Stomach (tissue), 9 donors: ENCODE measurements around the gene RBM39. TPM values are rescaled to one million over a fixed set of nuclear protein-coding genes. Genes with fewer than 3 reads are reported as not detected.
"Not testable (repeated sequence)": the region's sequence is repeated elsewhere in the genome, so short reads cannot be mapped to it uniquely, and the experiment has no call there.

Experiments
- DNase-seq, 2 donors: peaks; one replicate each; pipeline versions ENCODE4 v3.0.0 to v3.0.0-alpha.2; 2013 to 2019
- H3K27ac ChIP-seq, 5 donors: fragments of 200-600 bp in 4 of 5; sonication (generic) in 4 of 5; one replicate each; pipeline ENCODE4 v1.5.1; 2013 to 2019; ENCODE audit warnings: mild to moderate bottlenecking in 1 of 5, moderate library complexity in 1 of 5
- H3K27me3 ChIP-seq, 3 donors: fragments of 200-600 bp; sonication (generic); one replicate each; pipeline ENCODE4 v1.5.1; 2017 to 2019; ENCODE audit warnings: mixed run types in 1 of 3
- H3K36me3 ChIP-seq, 4 donors: fragments of 200-600 bp; sonication (generic); 1 replicate in 3 of 4; 2 replicates in 1 of 4; pipeline ENCODE4 v1.5.1; 2016 to 2019
- H3K4me1 ChIP-seq, 4 donors: fragments of 200-600 bp; sonication (generic); one replicate each; pipeline ENCODE4 v1.5.1; 2016 to 2019
- H3K4me3 ChIP-seq, 4 donors: fragments of 200-600 bp; sonication (generic) in 3 of 4; one replicate each; pipeline ENCODE4 v1.5.1; 2016 to 2019; ENCODE audit warnings: mild to moderate bottlenecking in 1 of 4
- H3K9me3 ChIP-seq, 4 donors: fragments of 200-600 bp; sonication (generic); one replicate each; pipeline ENCODE4 v1.5.1; 2016 to 2019
- CTCF ChIP-seq, 7 experiments: fragments of 450-650 bp in 4 of 7; fragments of 200-600 bp in 3 of 7; sonication (generic) in 3 of 7; IDR thresholded peaks; one replicate each; pipeline ENCODE4 v1.5.1; 2016 to 2019; ENCODE audit warnings: antibody characterized with exemption in 7 of 7, control low read depth in 2 of 7, mild to moderate bottlenecking in 1 of 7
- EP300 ChIP-seq: sonication (generic); formaldehyde crosslinking; IDR thresholded peaks from one replicate; pipeline ENCODE4 v1.6.1; 2017; ENCODE audit warnings: antibody characterized with exemption
- POLR2A ChIP-seq, 4 donors: fragments of 450-650 bp; IDR thresholded peaks; one replicate each; pipeline ENCODE4 v1.6.1; 2016; ENCODE audit warnings: antibody characterized with exemption in 4 of 4, control low read depth in 2 of 4, mild to moderate bottlenecking in 1 of 4, moderate library complexity in 1 of 4
- POLR2AphosphoS5 ChIP-seq, 3 donors: sonication (generic); formaldehyde crosslinking; IDR thresholded peaks; one replicate each; pipeline ENCODE4 v1.6.1; 2016; ENCODE audit warnings: antibody characterized with exemption in 3 of 3
- WGBS, 5 donors: extraction: QIAGEN DNeasy Blood & Tissue Kit in 3 of 5; methylation state at CpG; one replicate each; pipeline versions ENCODE4 v1.1.5 to v1.1.7; 2013 to 2018; 5-methylcytosine and 5-hydroxymethylcytosine counted together
- intact Hi-C: fragments of 100-400 bp; cut with DNase I; formaldehyde crosslinking; loops from one replicate; pipeline ENCODE4 v1.15.1; 2023; ENCODE audit warnings: low total_unique reads
- polyA plus RNA-seq, 3 donors: library from polyadenylated mRNA; stranded (reverse); fragments of 200-250 nt; gene quantifications; one replicate each; pipeline ENCODE4 v1.2.3, GENCODE V29; 2013
- total RNA-seq, 5 donors: library from RNA; depleted of rRNA; stranded (reverse); fragments of >200 nt; gene quantifications; one replicate each; pipeline versions ENCODE4 v1.1.0 to v1.2.3, GENCODE V29; 2014 to 2016
- donor health status: healthy with polysubstance abuse.
- donor health status: Bipolar disorder and iron deficiency.
- donor health status: healthy.

The RBM39 gene
- total and polyA plus RNA-seq, 8 donors: 93.3 to 770 (median 396) TPM

- Histone ChIP-seq H3K27ac (peak overlapping the region in 1 of 5 donors; percentile 9), H3K36me3 (peaks cover 73 to 100% (median 100%) of the 10 kb centered on the region in 4 donors)
Measured at GRCh38 chr20:35710884-35711587, 31.0 kb downstream of the RBM39 start.

GRCh38 chr20:35710039-35710438 is 32.0 kb downstream of the RBM39 start:
- Histone ChIP-seq H3K27me3 (no peaks in the 10 kb centered on the region), H3K4me1 (peaks cover 0 to 61% (median 30%) of the 10 kb centered on the region in 4 donors), H3K4me3 (no peak overlapping the region), H3K36me3 (peaks cover 73 to 100% (median 100%) of the 10 kb centered on the region in 4 donors), H3K9me3 (no peaks in the 10 kb centered on the region), H3K27ac (no peak overlapping the region)
- no peak for TF ChIP-seq EP300
- TF ChIP-seq POLR2A (IDR thresholded peaks at IDR 0.05): no peak
- intact Hi-C loops: no loop called here
- DNase-seq: no peak

More at GRCh38 chr20:35710884-35711587, 31.0 kb downstream of the RBM39 start:
- WGBS, 5 donors: 35 to 52% (median 47%) methylated on average over 6 of the region's 6 CpGs
- Histone ChIP-seq H3K4me3 (no peak overlapping the region), H3K27me3 (no peaks in the 10 kb centered on the region), H3K9me3 (no peaks in the 10 kb centered on the region), H3K4me1 (peaks cover 0 to 63% (median 29%) of the 10 kb centered on the region in 4 donors)
- DNase-seq: no peak
- intact Hi-C loops: no loop called here
- TF ChIP-seq POLR2AphosphoS5 (IDR thresholded peaks at IDR 0.05) (no peak), POLR2A (IDR thresholded peaks at IDR 0.05) (no peak), EP300 (no peak), CTCF (IDR thresholded peaks at IDR 0.05) (no peak)

DNA sequence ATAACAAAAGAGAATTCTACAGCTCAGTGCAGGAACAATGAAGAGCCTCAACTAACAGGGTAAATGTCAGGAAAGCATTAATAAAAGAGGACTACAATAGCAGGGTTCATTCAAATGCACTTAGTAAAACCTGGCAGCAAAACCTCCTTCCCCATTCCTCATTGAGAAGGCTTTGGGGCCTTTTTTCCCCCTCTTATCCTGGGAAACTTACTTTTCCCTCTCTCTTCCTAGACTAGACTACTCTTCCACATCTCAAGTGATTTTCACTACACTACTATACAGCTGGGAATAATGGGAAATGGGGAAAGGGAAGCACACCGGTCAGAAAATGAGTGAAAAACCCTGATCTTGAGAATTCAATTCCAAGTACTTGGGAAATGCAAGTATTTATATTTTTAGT is 32.8 kb downstream of the RBM39 start:
- Histone ChIP-seq H3K9me3 (no peaks in the 10 kb centered on the region), H3K27me3 (no peaks in the 10 kb centered on the region), H3K27ac (peak overlapping the region in 1 of 5 donors; percentile 4), H3K36me3 (peaks cover 73 to 100% (median 100%) of the 10 kb centered on the region in 4 donors), H3K4me3 (no peak overlapping the region), H3K4me1 (peaks cover 0 to 57% (median 34%) of the 10 kb centered on the region in 4 donors)
- TF ChIP-seq POLR2A (IDR thresholded peaks at IDR 0.05) (no peak), EP300 (no peak), CTCF (IDR thresholded peaks at IDR 0.05) (no peak), POLR2AphosphoS5 (IDR thresholded peaks at IDR 0.05) (no peak)
- no peak for DNase-seq
- intact Hi-C loops: no loop called here
- WGBS, 5 donors: 76 to 94% (median 84%) methylated on average over 1 of the region's 1 CpG

DNA sequence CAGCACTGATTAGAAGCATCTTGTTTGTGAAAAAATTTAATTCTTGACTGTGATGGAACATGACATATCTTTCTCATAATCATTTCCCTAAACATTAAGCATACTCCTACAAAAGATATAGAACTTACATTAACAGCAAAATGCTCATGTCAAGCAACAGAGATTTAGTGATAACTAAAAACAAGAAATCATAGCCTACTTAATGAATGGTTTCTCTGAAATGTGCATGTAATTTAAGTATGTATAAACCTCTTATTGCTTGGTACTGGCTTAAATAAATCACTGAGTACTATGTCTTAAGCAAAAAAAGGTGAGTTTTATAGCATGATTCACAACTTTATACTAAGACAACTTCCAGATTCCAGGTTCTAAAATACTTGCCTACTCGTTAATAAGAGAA is 33.6 kb downstream of the RBM39 start:
- intact Hi-C loops: no loop called here
- peaks cover 0 to 62% (median 34%) of the 10 kb centered on the region in 4 donors for H3K4me1 ChIP-seq
- peaks cover 73 to 100% (median 100%) of the 10 kb centered on the region in 4 donors for H3K36me3 ChIP-seq
- TF ChIP-seq POLR2AphosphoS5 (IDR thresholded peaks at IDR 0.05) (no peak), POLR2A (IDR thresholded peaks at IDR 0.05) (no peak), CTCF (IDR thresholded peaks at IDR 0.05) (no peak), EP300 (no peak)
- no peaks in the 10 kb centered on the region for H3K9me3 ChIP-seq
- no peak for DNase-seq
- no peaks in the 10 kb centered on the region for H3K27me3 ChIP-seq
- 37 to 50% (median 45%) methylated on average over 1 of the region's 1 CpG for WGBS, 5 donors
- H3K27ac ChIP-seq: no peak overlapping the region
- no peak overlapping the region for H3K4me3 ChIP-seq

DNA sequence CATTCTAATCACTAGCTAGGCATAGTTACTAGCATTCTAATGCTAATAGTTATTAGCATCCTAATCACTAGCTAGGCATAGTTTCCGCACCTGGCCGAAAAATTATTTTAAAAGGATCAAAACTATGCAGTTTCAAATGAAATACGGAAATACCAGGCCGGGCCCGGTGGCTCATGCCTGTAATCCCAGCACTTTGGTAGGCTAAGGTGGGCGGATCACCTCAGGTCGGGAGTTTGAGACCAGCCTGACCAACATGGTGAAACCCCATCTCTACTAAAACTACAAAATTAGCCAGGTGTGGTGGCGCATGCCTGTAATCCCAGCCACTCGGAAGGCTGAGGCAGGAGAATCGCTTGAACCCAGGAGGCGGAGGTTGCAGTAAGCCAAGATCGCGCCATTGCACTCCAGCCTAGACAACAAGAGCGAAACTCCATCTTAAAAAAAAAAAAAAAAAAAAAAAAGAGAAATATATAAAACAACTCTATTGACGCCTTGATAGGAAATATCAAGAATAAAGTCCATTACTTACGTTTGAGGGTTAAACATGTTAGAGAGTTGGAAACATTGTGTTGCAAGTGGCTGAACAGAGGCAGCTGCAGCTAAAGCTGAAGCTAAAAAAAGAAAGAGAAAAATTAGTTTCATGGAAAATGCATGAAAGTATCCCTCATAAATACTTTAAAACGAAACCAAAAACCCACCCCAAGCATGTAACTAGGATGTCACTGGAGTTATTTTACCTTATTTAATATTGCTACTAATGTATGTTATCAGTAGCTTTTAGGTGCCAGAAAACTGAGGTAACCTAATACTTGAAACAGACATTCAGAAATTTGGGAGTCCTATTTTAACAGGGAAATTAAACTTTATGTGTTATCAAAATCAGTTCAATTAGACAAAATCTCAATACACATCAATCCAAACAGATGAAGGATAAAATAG is 35.2 kb downstream of the RBM39 start:
- Histone ChIP-seq H3K36me3 (peaks cover 65 to 100% (median 100%) of the 10 kb centered on the region in 4 donors), H3K4me1 (peaks cover 0 to 66% (median 33%) of the 10 kb centered on the region in 4 donors)
- H3K4me3 ChIP-seq, H3K27me3 ChIP-seq, intact Hi-C loops, H3K9me3 ChIP-seq, H3K27ac ChIP-seq: not testable (repeated sequence)
- peak in 1 of 2 donors; percentile 21 for DNase-seq
- WGBS, 5 donors: 90 to 92% (median 90%) methylated on average over 17 of the region's 17 CpGs

- 78 to 90% (median 82%) methylated on average over 11 of the region's 11 CpGs for WGBS, 5 donors
Measured at GRCh38 chr20:35705894-35706293, 36.2 kb downstream of the RBM39 start.

More at GRCh38 chr20:35705894-35706293, 36.2 kb downstream of the RBM39 start:
- intact Hi-C loops, DNase-seq, H3K9me3 ChIP-seq, H3K27ac ChIP-seq, H3K27me3 ChIP-seq, H3K4me3 ChIP-seq: not testable (repeated sequence)
- Histone ChIP-seq H3K4me1 (peaks cover 0 to 66% (median 31%) of the 10 kb centered on the region in 4 donors), H3K36me3 (peaks cover 56 to 100% (median 98%) of the 10 kb centered on the region in 4 donors)
